Stimulated activated CD8-positive, alpha-beta memory T cell treated with anti-CD3 and anti-CD28 coated beads, Interleukin-2, amount 100 ng/mL, for 1 hour (primary cell): ENCODE results near the gene DAPL1.

Experiments used
- DNase-seq, 2 donors: peaks; one replicate each; pipeline ENCODE4 v3.0.0-alpha.2; 2020; ENCODE audit warnings: low read depth in 2 of 2

DAPL1 gene

GRCh38 chr2:158795195-158795924 is at the start of gene DAPL1:
Gene DAPL1 (plus strand): TSS chr2:158795317. CDS start chr2:158795373, 56 bp downstream.
- no peak for DNase-seq

- no peak for DNase-seq
These were observed 49.2 kb upstream of the DAPL1 start for GRCh38 chr2:158745866-158746382.

- no peak for DNase-seq
These were observed 48.6 kb upstream of the DAPL1 start for GRCh38 chr2:158746488-158746887.

GRCh38 chr2:158747281-158747680 is 47.8 kb upstream of the DAPL1 start:
- no peak for DNase-seq

- no peak for DNase-seq
These were observed 46.1 kb upstream of the DAPL1 start for GRCh38 chr2:158748926-158749590.

GRCh38 chr2:158750458-158751125 is 44.5 kb upstream of the DAPL1 start:
- DNase-seq = no peak

- DNase-seq = no peak
These were observed 41.2 kb upstream of the DAPL1 start for GRCh38 chr2:158753641-158754611.

GRCh38 chr2:158755310-158756087 is 39.6 kb upstream of the DAPL1 start:
- DNase-seq = no peak

- no peak for DNase-seq
These were observed 38.8 kb upstream of the DAPL1 start for GRCh38 chr2:158756331-158756730.

GRCh38 chr2:158756976-158757375 is 38.1 kb upstream of the DAPL1 start:
- no peak for DNase-seq

- DNase-seq = no peak
These were observed 34.2 kb upstream of the DAPL1 start for GRCh38 chr2:158760887-158761286.

- no peak for DNase-seq
These were observed 33.5 kb upstream of the DAPL1 start for GRCh38 chr2:158761621-158762020.

GRCh38 chr2:158762336-158762735 is 32.8 kb upstream of the DAPL1 start:
- DNase-seq = no peak

GRCh38 chr2:158766524-158766923 is 28.6 kb upstream of the DAPL1 start:
- DNase-seq = no peak

- DNase-seq = no peak
These were observed 22.6 kb upstream of the DAPL1 start for GRCh38 chr2:158772306-158773078.

GRCh38 chr2:158773121-158773520 is 22.0 kb upstream of the DAPL1 start:
- no peak for DNase-seq

- DNase-seq = no peak
These were observed 20.4 kb upstream of the DAPL1 start for GRCh38 chr2:158774681-158775080.

GRCh38 chr2:158775273-158776027 is 19.7 kb upstream of the DAPL1 start:
- DNase-seq = no peak

- no peak for DNase-seq
These were observed 18.9 kb upstream of the DAPL1 start for GRCh38 chr2:158776231-158776630.
